GM18505 (cell line): ENCODE data around the gene ECI1.
A peak's percentile ranks its signal among the peaks of the same experiment; 100 is the strongest.
"Not testable (repeated sequence)": the region's sequence is repeated elsewhere in the genome, so short reads cannot be mapped to it uniquely, and the experiment has no call there.

Source experiments
- ATAC-seq: cut with Tn5 transposase; IDR thresholded peaks from one replicate; pipeline ENCODE4 v1.9.1; 2021; ENCODE audit not compliant: unreplicated experiment
- POLR2A ChIP-seq: IDR thresholded peaks from 4 replicates; pipeline ENCODE4 v1.6.1; 2011; ENCODE audit warnings: borderline replicate concordance; ENCODE audit not compliant: insufficient read depth, insufficient read length; ENCODE audit errors: extremely low read depth

The ECI1 gene

DNA sequence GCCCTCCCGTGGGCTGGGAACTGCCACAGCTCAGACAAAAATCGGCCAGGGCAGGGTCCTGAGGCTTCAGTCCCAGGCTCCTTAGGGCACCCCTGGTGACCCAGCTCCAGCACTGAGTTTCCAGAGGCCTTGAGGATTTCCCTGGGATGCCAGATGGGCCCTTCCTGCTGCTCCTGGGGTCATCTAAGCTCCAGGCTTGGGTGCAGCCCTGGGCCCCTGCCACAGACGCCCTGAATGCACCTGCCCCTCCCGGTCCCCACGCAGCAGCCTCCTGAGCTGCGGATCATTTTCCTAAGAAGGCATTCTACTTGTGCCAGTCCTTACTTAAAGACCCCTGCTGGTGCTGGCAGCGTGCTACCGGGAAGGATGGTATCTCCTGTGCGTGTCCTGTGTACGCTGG is 22.5 kb upstream of the ECI1 start:
- TF ChIP-seq POLR2A = no peak

DNA sequence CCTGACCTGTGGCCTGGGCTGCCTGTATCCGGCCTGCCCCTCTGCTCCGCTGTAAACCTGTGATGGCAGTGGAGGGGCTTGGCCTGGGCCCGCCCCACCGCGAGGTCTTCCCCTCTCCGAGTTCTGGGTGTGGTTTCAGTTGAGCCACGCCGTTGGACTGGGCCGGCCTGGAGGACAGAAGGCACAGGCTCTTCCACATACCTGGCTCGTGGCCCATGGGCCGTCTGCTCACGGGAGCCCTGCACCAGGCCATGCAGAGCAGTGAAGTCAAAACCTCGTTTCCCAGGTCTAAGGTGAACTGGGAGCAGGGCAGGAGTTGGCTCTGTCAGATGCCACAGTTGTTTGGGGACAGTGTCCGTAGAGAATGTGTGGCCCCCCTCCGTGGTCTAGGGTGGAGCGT is 22.1 kb upstream of the ECI1 start:
- no peak for TF ChIP-seq POLR2A
- ATAC-seq = no peak

More for the DNA sequence above, 22.5 kb upstream of the ECI1 start:
- ATAC-seq = no peak

- ATAC-seq = no peak
- no peak for TF ChIP-seq POLR2A
Measured at GRCh38 chr16:2271848-2272461, 20.6 kb upstream of the ECI1 start.

GRCh38 chr16:2270588-2271470 is 19.4 kb upstream of the ECI1 start:
- ATAC-seq = no peak
- no peak for TF ChIP-seq POLR2A

GRCh38 chr16:2270070-2270462 is 18.7 kb upstream of the ECI1 start:
- no peak for ATAC-seq

GRCh38 chr16:2267913-2268666 is 16.7 kb upstream of the ECI1 start, which contains the start of gene RNPS1:
Gene RNPS1 (minus strand): TSS chr16:2268126. CDS start chr16:2264643, 3,483 bp downstream.
- peak; percentile 72 for ATAC-seq
- peak; percentile 93 for TF ChIP-seq POLR2A

More at GRCh38 chr16:2270070-2270462, 18.7 kb upstream of the ECI1 start:
- TF ChIP-seq POLR2A = no peak

DNA sequence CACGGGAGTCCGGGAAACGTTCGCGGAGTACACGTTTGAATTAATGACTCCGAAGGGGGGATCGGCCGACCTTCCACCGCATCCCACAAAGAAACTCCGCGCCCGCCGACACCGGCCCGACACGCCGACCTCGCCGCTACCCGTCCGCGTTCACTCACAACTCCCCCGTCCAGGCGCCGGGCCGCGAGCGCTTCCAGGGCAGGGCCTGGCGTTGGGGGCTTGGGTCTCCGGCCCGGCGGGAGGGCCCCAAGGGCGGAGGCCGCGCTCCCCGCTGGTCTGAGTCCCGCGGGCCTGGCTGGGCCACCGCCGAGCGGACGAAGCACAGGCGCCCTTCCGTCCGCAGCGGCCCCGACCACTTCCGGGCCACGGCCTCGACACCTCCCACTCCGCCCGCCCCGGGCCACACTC is 16.1 kb upstream of the ECI1 start:
- peak; percentile 47 for ATAC-seq

GRCh38 chr16:2266887-2267286 is 15.5 kb upstream of the ECI1 start:
- ATAC-seq = not testable (repeated sequence)

DNA sequence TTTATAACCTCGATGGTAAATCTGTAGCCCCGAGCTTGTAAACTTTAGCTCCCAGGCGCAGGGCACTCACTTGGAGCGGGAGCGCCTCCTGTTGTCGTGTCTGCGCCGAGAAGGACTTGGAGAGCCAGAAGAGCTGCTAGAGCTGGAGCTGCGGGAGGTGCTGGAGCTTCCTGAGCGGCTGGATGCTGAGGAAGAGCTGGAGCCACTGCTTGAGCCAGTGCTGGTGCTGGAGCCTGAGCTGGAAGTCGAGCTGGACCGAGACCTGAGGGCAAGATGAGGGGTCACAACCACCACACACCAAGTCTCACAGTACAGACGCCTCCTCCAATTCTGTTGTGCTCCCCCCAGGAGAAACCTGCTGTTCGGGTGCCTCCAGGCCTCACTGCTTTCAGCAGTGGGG is 11.6 kb upstream of the ECI1 start:
- not testable (repeated sequence) for ATAC-seq

GRCh38 chr16:2260250-2260649 is 8.9 kb upstream of the ECI1 start:
- no peak for ATAC-seq
- no peak for TF ChIP-seq POLR2A

DNA sequence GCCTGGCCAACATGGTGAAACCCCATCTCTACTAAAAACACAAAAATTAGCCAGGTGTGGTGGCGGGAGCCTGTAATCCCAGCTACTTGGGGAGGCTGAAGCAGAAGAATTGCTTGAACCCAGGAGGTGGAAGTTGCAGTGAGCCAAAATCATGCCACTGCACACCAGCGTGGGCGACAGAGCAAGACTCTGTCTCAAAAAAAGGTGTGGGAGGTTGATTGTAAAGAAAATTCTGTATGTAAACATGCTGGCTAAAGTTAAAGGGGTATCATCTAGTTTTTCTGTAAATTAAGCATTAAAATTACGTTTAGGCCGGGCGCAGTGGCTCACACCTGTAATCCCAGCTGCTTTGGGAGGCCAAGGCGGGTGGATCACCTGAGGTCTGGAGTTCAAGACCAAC is 7.1 kb upstream of the ECI1 start:
- not testable (repeated sequence) for ATAC-seq

DNA sequence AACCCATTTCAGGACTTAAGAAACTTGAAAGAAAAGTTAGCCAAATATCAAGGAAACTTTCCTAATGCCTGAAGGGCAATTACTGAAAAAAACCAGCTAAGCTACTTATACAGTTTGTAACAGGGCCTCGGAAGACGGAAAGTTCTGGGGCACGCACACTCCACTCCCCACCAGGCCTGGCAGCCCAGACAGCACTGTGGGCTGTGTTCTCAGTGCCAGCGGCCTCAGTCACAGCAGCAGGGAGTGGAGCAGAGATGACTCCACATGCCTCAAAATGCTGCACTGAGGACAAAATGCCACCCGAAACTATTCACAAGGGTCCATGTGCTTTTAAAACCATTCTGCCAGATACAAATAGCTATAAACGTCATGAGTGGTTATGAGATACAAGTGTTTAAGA is 6.3 kb upstream of the ECI1 start:
- no peak for ATAC-seq
- TF ChIP-seq POLR2A = no peak

- TF ChIP-seq POLR2A = no peak
- ATAC-seq = no peak
Measured at GRCh38 chr16:2256531-2257140, 5.2 kb upstream of the ECI1 start.

DNA sequence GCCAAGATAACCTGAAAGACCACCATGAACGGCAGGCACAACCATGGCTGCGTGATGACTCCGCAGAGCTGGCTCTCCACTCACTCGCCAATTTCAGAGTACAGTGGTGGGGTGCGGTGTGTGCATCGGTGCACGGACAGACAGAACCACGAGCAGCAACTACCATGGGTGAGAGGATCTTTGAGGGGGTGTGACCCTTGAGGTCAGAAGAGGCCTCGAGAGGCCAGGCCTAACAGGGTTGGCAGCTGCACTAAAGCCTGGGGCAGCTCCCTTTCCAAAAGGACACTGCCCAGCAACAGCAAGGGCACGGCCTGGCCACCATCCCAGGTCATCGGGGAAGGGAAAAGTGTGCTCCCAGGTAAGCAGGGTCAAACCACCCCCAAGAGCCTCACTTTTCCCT is 1.9 kb upstream of the ECI1 start:
- ATAC-seq = no peak
- no peak for TF ChIP-seq POLR2A

- no peak for ATAC-seq
- no peak for TF ChIP-seq POLR2A
Measured at GRCh38 chr16:2252806-2253148, 1.4 kb upstream of the ECI1 start.
